GM12801 (cell line): ENCODE measurements around the gene TRMT10A.

Experiments
- CTCF ChIP-seq: IDR thresholded peaks from one replicate; pipeline ENCODE4 v1.5.1; 2011; ENCODE audit warnings: control low read depth; ENCODE audit not compliant: insufficient read length; ENCODE audit errors: extremely low read depth

The TRMT10A gene

GRCh38 chr4:99563310-99564186, at the start of gene TRMT10A:
Gene TRMT10A (minus strand): TSS chr4:99564039. CDS start chr4:99559338, 4,701 bp downstream.
- TF ChIP-seq CTCF: no peak

DNA sequence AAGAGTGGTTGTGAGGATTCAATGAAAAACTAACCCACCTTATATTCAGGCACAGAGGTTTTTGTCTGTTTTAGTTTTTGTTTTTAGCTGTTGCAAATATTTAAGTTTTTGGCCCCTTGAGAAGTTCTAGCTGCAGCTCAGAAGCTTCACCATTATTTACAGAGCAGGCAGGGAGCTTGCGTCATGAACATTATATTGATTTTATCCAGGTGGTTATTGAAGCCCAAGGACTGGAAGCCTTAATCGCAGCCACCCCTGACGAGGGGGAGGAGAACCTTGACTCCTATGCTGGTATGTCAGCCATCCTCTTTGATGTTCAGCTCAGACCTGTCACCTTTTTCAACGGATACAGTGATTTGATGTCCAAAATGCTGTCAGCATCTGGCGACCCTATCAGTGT, 48.9 kb upstream of the TRMT10A start:
- no peak for TF ChIP-seq CTCF

DNA sequence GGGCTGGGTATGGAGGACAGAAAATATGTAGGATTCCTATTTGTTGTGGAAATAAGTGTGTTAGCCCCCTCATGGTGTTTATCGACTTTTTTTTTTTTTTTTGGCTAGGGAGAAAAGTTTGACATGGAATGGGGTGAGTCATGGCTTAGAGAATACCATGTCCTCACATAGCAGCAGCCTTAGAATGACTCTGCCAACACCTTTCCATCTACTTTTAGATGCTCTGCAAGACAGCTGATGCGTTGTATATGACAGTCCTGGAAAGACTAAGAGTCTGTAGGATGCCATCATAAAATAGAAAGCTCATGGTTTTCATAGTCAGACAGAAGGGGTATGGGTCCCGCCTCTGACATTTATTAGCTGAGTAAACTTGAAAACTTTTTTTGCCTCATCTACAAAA, 48.4 kb upstream of the TRMT10A start:
- no peak for TF ChIP-seq CTCF

- no peak for TF ChIP-seq CTCF
Observed at GRCh38 chr4:99610605-99611175, 46.9 kb upstream of the TRMT10A start.

- no peak for TF ChIP-seq CTCF
Observed at GRCh38 chr4:99608417-99608816, 44.6 kb upstream of the TRMT10A start.

- TF ChIP-seq CTCF: no peak
Observed at GRCh38 chr4:99606716-99607115, 42.9 kb upstream of the TRMT10A start.

- no peak for TF ChIP-seq CTCF
Observed at GRCh38 chr4:99594818-99595217, 31.0 kb upstream of the TRMT10A start.
